Hepatocyte (in vitro differentiated cells): ENCODE measurements around the gene EML6. TPM values are rescaled to one million over a fixed set of nuclear protein-coding genes. Genes with fewer than 3 reads are reported as not detected.

Experiments
- DNase-seq: peaks from one replicate; pipeline ENCODE4 v3.0.0-alpha.2; 2016; ENCODE audit warnings: low spot score
- H2AFZ ChIP-seq: fragments of 200-600 bp; sonication (generic); 2 replicates; pipeline ENCODE4 v1.6.0; 2016; ENCODE audit warnings: antibody characterized with exemption, mild to moderate bottlenecking
- H3K27ac ChIP-seq: fragments of 200-600 bp; sonication (generic); 2 replicates; pipeline ENCODE4 v1.5.1; 2016; ENCODE audit warnings: mild to moderate bottlenecking
- H3K27me3 ChIP-seq: fragments of 200-600 bp; sonication (generic); 2 replicates; pipeline ENCODE4 v1.6.1; 2016
- H3K36me3 ChIP-seq: fragments of 200-600 bp; sonication (generic); replicated peaks from 2 replicates; pipeline ENCODE4 v1.5.1; 2016; ENCODE audit warnings: low read depth; ENCODE audit not compliant: insufficient read depth
- H3K4me1 ChIP-seq: fragments of 200-600 bp; sonication (generic); 2 replicates; pipeline ENCODE4 v1.5.1; 2016; ENCODE audit warnings: mild to moderate bottlenecking, moderate library complexity; ENCODE audit not compliant: insufficient read depth
- H3K4me2 ChIP-seq: fragments of 200-600 bp; sonication (generic); 2 replicates; pipeline ENCODE4 v1.6.0; 2016
- H3K4me3 ChIP-seq: fragments of 200-600 bp; sonication (generic); 2 replicates; pipeline ENCODE4 v1.5.1; 2016; ENCODE audit warnings: mild to moderate bottlenecking
- H3K79me2 ChIP-seq: fragments of 200-600 bp; sonication (generic); 2 replicates; pipeline ENCODE4 v1.6.0; 2017; ENCODE audit warnings: mild to moderate bottlenecking
- H3K9me2 ChIP-seq: fragments of 200-600 bp; sonication (generic); replicated peaks from 2 replicates; pipeline ENCODE4 v1.6.0; 2017; ENCODE audit warnings: mild to moderate bottlenecking; ENCODE audit not compliant: insufficient read depth
- H3K9me3 ChIP-seq: fragments of 200-600 bp; sonication (generic); 2 replicates; pipeline ENCODE4 v1.5.1; 2016; ENCODE audit warnings: low read depth, mild to moderate bottlenecking
- H4K20me1 ChIP-seq: fragments of 200-600 bp; sonication (generic); 2 replicates; pipeline ENCODE4 v1.6.0; 2016; ENCODE audit warnings: mild to moderate bottlenecking; ENCODE audit not compliant: insufficient read depth, poor library complexity, severe bottlenecking
- EZH2 ChIP-seq: fragments of 200-600 bp; sonication (generic); IDR thresholded peaks from 2 replicates; pipeline ENCODE4 v1.6.1; 2016; ENCODE audit warnings: antibody characterized with exemption, mild to moderate bottlenecking, borderline replicate concordance
- EZH2phosphoT487 ChIP-seq: fragments of 200-600 bp; sonication (generic); IDR thresholded peaks from one replicate; pipeline ENCODE4 v1.6.1; 2018; ENCODE audit warnings: antibody characterized with exemption, mild to moderate bottlenecking, low read depth, moderate library complexity; ENCODE audit not compliant: unreplicated experiment, severe bottlenecking
- WGBS: methylation state at CpG from one replicate; pipeline ENCODE4 v1.1.6; 2016; ENCODE audit warnings: low lambda C conversion rate; ENCODE audit errors: missing lambda C conversion rate; 5-methylcytosine and 5-hydroxymethylcytosine counted together
- polyA plus RNA-seq: library from polyadenylated mRNA; unstranded; fragments of >200 nt; fragmentation: Nextera tagmentation; extraction: Ambion mirVana; gene quantifications from 2 replicates; pipeline ENCODE4 v1.2.1, GENCODE V29; 2016
- total RNA-seq: library from RNA; depleted of rRNA; stranded (reverse); fragments of >200 nt; gene quantifications from 2 replicates; pipeline ENCODE4 v1.2.3, GENCODE V29; 2014
- TF ChIP-seq, protein P1 (sequence below): fragments of 200-600 bp; sonication (generic); IDR thresholded peaks from 2 replicates; pipeline ENCODE4 v1.5.1; 2016; ENCODE audit warnings: antibody characterized with exemption, mild to moderate bottlenecking; ENCODE audit not compliant: poor library complexity

Gene EML6
- total and polyA plus RNA-seq, 2 experiments from 2014 or later = 1.9 to 4.0 TPM

GRCh38 chr2:54676656-54677055 lies 46.8 kb upstream of the EML6 start:
- Histone ChIP-seq H3K27ac (no peak overlapping the region), H3K27me3 (no peaks in the 10 kb centered on the region), H3K9me3 (no peaks in the 10 kb centered on the region), H3K36me3 (no peaks in the 10 kb centered on the region), H3K4me3 (no peak overlapping the region), H3K4me1 (peaks cover 9% of the 10 kb centered on the region), H3K4me2 (no peak overlapping the region), H4K20me1 (no peaks in the 10 kb centered on the region), H3K79me2 (no peaks in the 10 kb centered on the region), H3K9me2 (no peaks in the 10 kb centered on the region), H2AFZ (no peak overlapping the region)
- TF ChIP-seq EZH2phosphoT487 (no peak), EZH2 (no peak)
- TF ChIP-seq, protein P1, sequence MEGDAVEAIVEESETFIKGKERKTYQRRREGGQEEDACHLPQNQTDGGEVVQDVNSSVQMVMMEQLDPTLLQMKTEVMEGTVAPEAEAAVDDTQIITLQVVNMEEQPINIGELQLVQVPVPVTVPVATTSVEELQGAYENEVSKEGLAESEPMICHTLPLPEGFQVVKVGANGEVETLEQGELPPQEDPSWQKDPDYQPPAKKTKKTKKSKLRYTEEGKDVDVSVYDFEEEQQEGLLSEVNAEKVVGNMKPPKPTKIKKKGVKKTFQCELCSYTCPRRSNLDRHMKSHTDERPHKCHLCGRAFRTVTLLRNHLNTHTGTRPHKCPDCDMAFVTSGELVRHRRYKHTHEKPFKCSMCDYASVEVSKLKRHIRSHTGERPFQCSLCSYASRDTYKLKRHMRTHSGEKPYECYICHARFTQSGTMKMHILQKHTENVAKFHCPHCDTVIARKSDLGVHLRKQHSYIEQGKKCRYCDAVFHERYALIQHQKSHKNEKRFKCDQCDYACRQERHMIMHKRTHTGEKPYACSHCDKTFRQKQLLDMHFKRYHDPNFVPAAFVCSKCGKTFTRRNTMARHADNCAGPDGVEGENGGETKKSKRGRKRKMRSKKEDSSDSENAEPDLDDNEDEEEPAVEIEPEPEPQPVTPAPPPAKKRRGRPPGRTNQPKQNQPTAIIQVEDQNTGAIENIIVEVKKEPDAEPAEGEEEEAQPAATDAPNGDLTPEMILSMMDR = no peak
- no peak for DNase-seq
- 87% methylated on average over 2 of the region's 2 CpGs for WGBS

DNA sequence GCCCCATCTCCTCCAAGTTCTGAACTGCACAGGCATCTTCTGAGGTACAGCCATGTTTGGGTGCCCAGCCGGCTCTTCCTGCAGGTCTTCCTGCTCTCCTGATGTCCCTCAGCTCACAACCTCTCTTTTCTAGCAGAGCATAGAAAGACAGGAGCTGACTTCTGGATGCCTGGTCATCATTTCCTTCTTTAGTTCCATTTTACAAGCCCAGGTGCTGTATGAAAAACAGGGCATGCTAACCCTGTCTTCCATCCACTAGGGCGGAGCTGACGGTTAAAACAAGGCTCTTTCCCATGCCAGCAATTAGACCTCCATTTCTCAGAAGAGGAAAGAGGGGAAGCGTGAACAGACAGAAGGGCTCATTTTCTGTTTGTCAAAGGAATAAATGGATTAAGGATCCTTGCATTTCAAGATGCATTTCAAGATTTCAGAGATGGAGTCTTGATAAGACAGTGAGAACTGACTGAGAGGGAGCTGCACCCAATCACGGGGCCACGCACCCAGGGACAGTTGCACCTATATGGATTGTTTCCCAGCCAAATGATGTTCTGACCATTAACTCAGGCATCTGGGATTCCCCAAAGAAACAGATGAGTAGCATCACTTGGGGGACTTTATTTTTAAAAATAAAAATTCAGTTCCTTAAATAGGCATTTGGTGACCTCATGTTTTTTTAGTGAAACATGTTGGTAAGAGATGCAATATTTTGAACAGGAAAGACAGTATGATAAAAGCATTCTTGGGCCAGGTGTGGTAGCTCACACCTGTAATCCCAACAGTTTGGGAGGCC lies 45.8 kb upstream of the EML6 start:
- TF ChIP-seq EZH2 (no peak), EZH2phosphoT487 (no peak)
- TF ChIP-seq, protein P1 = no peak
- Histone ChIP-seq H3K27ac (no peak overlapping the region), H3K9me3 (no peaks in the 10 kb centered on the region), H3K27me3 (no peaks in the 10 kb centered on the region), H3K4me1 (no peaks in the 10 kb centered on the region), H3K79me2 (no peaks in the 10 kb centered on the region), H3K4me2 (no peak overlapping the region), H3K36me3 (no peaks in the 10 kb centered on the region), H3K9me2 (no peaks in the 10 kb centered on the region), H4K20me1 (no peaks in the 10 kb centered on the region), H3K4me3 (no peak overlapping the region), H2AFZ (no peak overlapping the region)
- WGBS = 92% methylated on average over 6 of the region's 6 CpGs
- no peak for DNase-seq

- Histone ChIP-seq H3K4me2 (no peak overlapping the region), H3K4me3 (no peak overlapping the region), H4K20me1 (no peaks in the 10 kb centered on the region), H3K27ac (no peak overlapping the region), H3K36me3 (no peaks in the 10 kb centered on the region), H3K9me2 (no peaks in the 10 kb centered on the region), H3K9me3 (no peaks in the 10 kb centered on the region), H3K4me1 (no peaks in the 10 kb centered on the region), H3K27me3 (no peaks in the 10 kb centered on the region), H2AFZ (no peak overlapping the region), H3K79me2 (no peaks in the 10 kb centered on the region)
- DNase-seq = no peak
- TF ChIP-seq, protein P1 = no peak
- TF ChIP-seq EZH2phosphoT487 (no peak), EZH2 (no peak)
- WGBS = 72% methylated on average over 3 of the region's 3 CpGs
Observed at GRCh38 chr2:54678719-54679118, 44.7 kb upstream of the EML6 start.
